Calu3 (cell line): ENCODE data around the gene SMARCA4. TPM values are rescaled to one million over a fixed set of nuclear protein-coding genes. Genes with fewer than 3 reads are reported as not detected.
"Not testable (repeated sequence)": the region's sequence is repeated elsewhere in the genome, so short reads cannot be mapped to it uniquely, and the experiment has no call there.

ENCODE experiments used
- BruUV-seq: library from RNA; stranded (reverse); fragments of 400-500 nt; replicated peaks from 2 replicates; lab custom pipeline; 2021; lab: Mats Ljungman, UMichigan
- CTCF ChIA-PET: fragments of 300-600 bp; sonication (Branson Sonifier 250); formaldehyde crosslinking; loops from one replicate; lab custom pipeline; 2022; ENCODE audit warnings: antibody characterized with exemption; lab: Charles Lee
- DNase-seq: peaks from one replicate; pipeline ENCODE4 v3.0.0; 2022
- H3K27ac Mint-ChIP-seq: one replicate; pipeline ENCODE4 v1.8.0; 2022; ENCODE audit warnings: mixed read lengths; ENCODE audit not compliant: unreplicated experiment
- H3K27me3 Mint-ChIP-seq: one replicate; pipeline ENCODE4 v1.8.0; 2022; ENCODE audit warnings: mixed read lengths; ENCODE audit not compliant: unreplicated experiment
- H3K36me3 Mint-ChIP-seq: one replicate; pipeline ENCODE4 v1.8.0; 2022; ENCODE audit warnings: mild to moderate bottlenecking, moderate library complexity, mixed read lengths; ENCODE audit not compliant: insufficient read depth, unreplicated experiment
- H3K4me1 Mint-ChIP-seq: one replicate; pipeline ENCODE4 v1.8.0; 2022; ENCODE audit warnings: mild to moderate bottlenecking, low read depth, mixed read lengths; ENCODE audit not compliant: unreplicated experiment
- H3K4me3 Mint-ChIP-seq: one replicate; pipeline ENCODE4 v1.8.0; 2022; ENCODE audit warnings: mild to moderate bottlenecking, low read depth, moderate library complexity, mixed read lengths; ENCODE audit not compliant: unreplicated experiment
- H3K9me3 Mint-ChIP-seq: one replicate; pipeline ENCODE4 v1.8.0; 2022; ENCODE audit warnings: low read depth, mixed read lengths; ENCODE audit not compliant: unreplicated experiment
- intact Hi-C: fragments of 100-400 bp; cut with micrococcal nuclease; formaldehyde crosslinking; loops from one replicate; pipeline ENCODE4 v1.10.0; 2022; ENCODE audit not compliant: unreplicated experiment
- total RNA-seq: library from RNA; stranded (reverse); gene quantifications from 2 replicates; pipeline ENCODE4 v1.2.3, GENCODE V29; 2022
- TF ChIP-seq, protein P1 (sequence below): fragments of 200-600 bp; IDR thresholded peaks from one replicate; pipeline ENCODE4 v1.8.0; 2022; ENCODE audit warnings: antibody characterized with exemption; ENCODE audit not compliant: unreplicated experiment

SMARCA4 gene
- total RNA-seq, 1 experiment from 2014 or later: 116 TPM

GRCh38 chr19:11069561-11069960 is 108.7 kb downstream of the SMARCA4 start:
- TF ChIP-seq, protein P1, sequence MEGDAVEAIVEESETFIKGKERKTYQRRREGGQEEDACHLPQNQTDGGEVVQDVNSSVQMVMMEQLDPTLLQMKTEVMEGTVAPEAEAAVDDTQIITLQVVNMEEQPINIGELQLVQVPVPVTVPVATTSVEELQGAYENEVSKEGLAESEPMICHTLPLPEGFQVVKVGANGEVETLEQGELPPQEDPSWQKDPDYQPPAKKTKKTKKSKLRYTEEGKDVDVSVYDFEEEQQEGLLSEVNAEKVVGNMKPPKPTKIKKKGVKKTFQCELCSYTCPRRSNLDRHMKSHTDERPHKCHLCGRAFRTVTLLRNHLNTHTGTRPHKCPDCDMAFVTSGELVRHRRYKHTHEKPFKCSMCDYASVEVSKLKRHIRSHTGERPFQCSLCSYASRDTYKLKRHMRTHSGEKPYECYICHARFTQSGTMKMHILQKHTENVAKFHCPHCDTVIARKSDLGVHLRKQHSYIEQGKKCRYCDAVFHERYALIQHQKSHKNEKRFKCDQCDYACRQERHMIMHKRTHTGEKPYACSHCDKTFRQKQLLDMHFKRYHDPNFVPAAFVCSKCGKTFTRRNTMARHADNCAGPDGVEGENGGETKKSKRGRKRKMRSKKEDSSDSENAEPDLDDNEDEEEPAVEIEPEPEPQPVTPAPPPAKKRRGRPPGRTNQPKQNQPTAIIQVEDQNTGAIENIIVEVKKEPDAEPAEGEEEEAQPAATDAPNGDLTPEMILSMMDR: no peak
- H3K27ac Mint-ChIP-seq: peak overlapping the region; percentile 52
- no peaks in the 10 kb centered on the region for H3K9me3 Mint-ChIP-seq
- BruUV-seq: no TSS peak
- H3K4me3 Mint-ChIP-seq: no peak overlapping the region
- intact Hi-C loops: no loop called here
- H3K27me3 Mint-ChIP-seq: no peaks in the 10 kb centered on the region
- DNase-seq: no peak
- no peaks in the 10 kb centered on the region for H3K4me1 Mint-ChIP-seq
- CTCF ChIA-PET: no interaction called here
- peaks cover 13% of the 10 kb centered on the region for H3K36me3 Mint-ChIP-seq

DNA sequence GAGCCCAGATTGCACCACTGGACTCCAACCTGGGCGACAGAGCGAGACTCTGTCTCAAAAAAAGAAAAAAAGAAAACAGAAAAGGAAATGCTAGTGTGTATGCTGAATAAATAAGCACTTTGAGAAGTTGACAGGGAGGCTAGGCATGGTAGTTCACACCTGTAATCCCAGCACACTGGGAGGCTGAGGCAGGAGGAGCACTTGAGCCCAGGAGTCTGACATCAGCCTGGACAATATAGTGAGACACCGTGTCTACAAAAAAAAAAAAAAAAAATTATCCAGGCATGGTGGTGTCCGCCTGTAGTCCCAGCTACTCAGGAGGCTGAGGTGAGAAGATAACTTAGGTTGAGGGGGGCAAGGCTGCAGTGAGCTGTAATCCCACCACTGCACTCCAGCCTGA is 109.3 kb downstream of the SMARCA4 start:
- peak overlapping the region; percentile 52 for H3K27ac Mint-ChIP-seq
- CTCF ChIA-PET: no interaction called here

DNA sequence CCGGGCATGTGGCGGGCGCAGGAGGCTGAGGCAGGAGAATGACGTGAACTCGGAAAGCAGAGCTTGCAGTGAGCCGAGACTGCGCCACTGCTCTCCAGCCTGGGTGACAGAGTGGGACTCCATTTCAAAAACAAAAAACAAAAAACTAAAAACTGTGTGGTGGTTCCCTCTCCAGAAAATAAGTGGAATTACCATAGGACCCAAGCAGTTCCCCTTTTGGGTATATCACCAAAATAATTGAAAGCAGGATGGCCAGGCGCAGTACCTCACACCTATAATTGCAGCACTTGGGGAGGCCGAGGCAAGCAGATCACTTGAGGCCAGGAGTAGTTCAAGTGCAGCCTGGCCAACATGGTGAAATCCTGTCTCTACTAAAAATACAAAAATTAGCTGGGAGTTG is 112.7 kb downstream of the SMARCA4 start:
- CTCF ChIA-PET: interaction anchor here (0.7 kb wide), 2 partner anchors 8 to 66 kb away, joined by 4 to 6 read pairs; no protein-coding TSS in a partner anchor
- no peak overlapping the region for H3K27ac Mint-ChIP-seq
- no peaks in the 10 kb centered on the region for H3K4me1 Mint-ChIP-seq
- TF ChIP-seq, protein P1: no peak
- DNase-seq: no peak
- no peaks in the 10 kb centered on the region for H3K9me3 Mint-ChIP-seq
- BruUV-seq: no TSS peak
- H3K4me3 Mint-ChIP-seq: no peak overlapping the region
- no peaks in the 10 kb centered on the region for H3K27me3 Mint-ChIP-seq
- intact Hi-C loops: no loop called here
- H3K36me3 Mint-ChIP-seq: peaks cover 18% of the 10 kb centered on the region

More for the DNA sequence above, 109.3 kb downstream of the SMARCA4 start:
- no peaks in the 10 kb centered on the region for H3K9me3 Mint-ChIP-seq
- no peak for DNase-seq
- intact Hi-C loops: no loop called here
- H3K27me3 Mint-ChIP-seq: no peaks in the 10 kb centered on the region
- no peak overlapping the region for H3K4me3 Mint-ChIP-seq
- no TSS peak for BruUV-seq
- TF ChIP-seq, protein P1: no peak
- H3K36me3 Mint-ChIP-seq: peaks cover 13% of the 10 kb centered on the region
- no peaks in the 10 kb centered on the region for H3K4me1 Mint-ChIP-seq

DNA sequence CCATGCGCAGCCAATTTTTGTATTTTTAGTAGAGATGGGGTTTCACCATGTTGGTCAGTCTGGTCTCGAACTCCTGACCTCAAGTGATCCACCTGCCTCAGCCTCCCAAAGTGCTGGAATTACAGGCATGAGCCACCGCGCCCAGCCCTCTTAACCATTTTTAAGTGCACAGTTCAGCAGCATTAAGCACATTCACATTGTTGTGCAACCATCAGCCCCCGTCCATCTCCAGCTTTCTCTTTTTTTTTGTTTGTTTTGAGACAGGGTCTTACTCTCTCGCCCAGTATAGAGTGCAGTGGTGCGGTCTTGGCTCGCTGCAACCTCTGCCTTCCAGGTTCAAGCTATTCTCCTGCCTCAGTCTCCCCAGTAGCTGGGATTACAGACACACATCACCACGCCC is 116.0 kb downstream of the SMARCA4 start:
- H3K4me3 Mint-ChIP-seq, H3K4me1 Mint-ChIP-seq, intact Hi-C loops, BruUV-seq, H3K27me3 Mint-ChIP-seq, H3K27ac Mint-ChIP-seq, H3K9me3 Mint-ChIP-seq, DNase-seq, CTCF ChIA-PET: not testable (repeated sequence)
- H3K36me3 Mint-ChIP-seq: peaks cover 11% of the 10 kb centered on the region

- H3K4me3 Mint-ChIP-seq: no peak overlapping the region
- TF ChIP-seq, protein P1: no peak
- CTCF ChIA-PET: interaction anchor here (1.1 kb wide), 1 partner anchor 16 kb away, joined by 3 read pairs; no protein-coding TSS in a partner anchor
- peaks cover 13% of the 10 kb centered on the region for H3K36me3 Mint-ChIP-seq
- H3K27me3 Mint-ChIP-seq: no peaks in the 10 kb centered on the region
- no peak for DNase-seq
- no peaks in the 10 kb centered on the region for H3K9me3 Mint-ChIP-seq
- intact Hi-C loops: no loop called here
- BruUV-seq: no TSS peak
- H3K4me1 Mint-ChIP-seq: peaks cover 4% of the 10 kb centered on the region
- H3K27ac Mint-ChIP-seq: no peak overlapping the region
These were observed 118.1 kb downstream of the SMARCA4 start for GRCh38 chr19:11078893-11079292.
